HG03103 (cell line): ENCODE data around the gene TGFB3.
A peak's percentile ranks its signal among the peaks of the same experiment; 100 is the strongest.

Source experiments
- ATAC-seq: cut with Tn5 transposase; IDR thresholded peaks from one replicate; pipeline ENCODE4 v1.9.1; 2021; ENCODE audit warnings: low read depth; ENCODE audit not compliant: unreplicated experiment

The TGFB3 gene

DNA sequence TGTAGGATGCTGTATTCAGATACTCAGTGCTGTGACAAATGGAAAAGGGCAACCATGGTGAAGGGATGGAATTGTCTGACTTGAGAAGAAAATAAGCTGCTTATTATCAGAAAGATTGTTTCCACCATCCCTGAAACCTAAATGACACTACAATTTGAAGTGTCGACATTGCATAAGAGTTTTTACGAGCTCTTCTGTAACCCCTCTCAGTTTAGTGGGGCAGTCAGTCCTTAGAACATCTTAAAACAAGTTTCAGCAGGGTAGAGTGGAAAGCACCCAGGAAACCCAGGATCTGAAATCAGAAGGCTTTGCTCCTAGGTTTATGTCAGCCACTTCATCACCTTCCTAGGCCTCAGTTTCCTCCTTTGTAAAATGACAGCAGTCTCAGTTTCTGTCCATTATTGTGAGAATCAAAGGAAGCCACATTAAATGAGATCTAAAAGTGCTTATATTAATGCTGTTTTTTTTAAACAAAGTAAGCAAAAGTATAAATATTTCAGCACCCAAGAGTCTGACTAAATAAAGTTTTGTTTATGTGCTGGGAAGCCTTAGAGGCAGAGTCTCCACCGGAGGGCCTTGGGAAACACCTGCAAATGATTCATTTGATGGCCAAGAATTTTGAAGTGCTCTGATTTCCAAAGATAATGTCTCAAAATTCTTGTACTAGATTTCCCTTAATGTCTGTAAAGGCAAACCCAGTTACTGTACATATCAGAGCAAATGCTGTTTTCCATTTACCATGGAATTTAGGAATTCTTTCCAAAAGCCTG, 5.6 kb upstream of the TGFB3 start:
- no peak for ATAC-seq

DNA sequence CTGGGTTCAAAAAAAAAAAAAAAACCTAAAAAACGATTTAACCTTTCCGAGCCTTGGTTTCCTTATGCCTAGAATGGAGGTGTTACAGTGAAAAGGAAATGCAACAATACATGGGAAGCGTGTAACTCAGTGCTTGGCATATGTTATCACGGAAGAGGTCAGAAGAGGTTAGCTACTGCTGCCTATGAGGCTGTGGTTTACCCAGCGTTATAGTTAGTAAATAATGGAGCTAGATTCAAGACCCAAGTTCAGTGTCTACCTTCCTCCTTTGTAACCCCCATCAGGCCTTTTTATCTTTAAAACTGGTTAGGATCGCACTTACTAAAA, 4.6 kb upstream of the TGFB3 start:
- no peak for ATAC-seq

DNA sequence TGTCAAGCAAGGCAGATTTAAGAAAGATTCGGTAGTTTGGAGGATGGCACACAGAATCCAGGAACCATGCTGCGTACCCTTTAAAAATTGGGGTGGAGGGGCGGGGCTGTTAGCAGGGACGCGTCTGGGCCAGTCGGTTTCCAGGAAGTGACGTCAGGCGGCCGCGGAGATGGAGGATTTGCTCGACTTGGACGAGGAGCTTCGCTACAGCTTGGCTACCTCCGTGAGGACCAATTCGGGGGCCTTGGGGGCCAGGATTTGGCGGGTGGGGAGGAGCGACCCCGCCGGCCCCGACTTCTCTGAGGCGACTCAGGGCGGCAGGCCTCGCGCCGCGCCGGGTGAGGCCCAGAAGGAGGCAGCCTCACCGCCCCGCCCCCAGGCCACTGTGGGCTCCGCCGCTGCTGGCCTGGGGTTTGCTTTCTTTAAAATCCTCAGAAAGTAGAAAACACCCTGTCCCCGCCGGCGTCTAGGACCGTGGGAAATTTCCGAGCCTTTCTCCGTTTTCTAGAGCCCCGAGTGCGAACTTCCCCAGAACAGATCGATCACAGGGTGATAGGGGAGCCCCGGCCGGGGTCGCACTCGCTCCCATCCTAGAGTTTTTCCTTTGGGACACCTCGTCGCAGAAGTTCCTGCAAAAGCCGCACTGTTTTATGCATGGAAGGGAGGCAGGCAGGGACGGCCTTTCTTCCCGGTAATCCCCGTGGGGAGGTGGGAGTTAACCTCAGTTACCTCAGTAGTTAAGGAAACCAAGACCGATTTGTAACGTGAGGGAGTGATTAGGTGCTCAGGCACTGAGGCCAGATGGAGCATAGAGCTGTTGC, 4.0 kb upstream of the TGFB3 start, which contains the start of gene IFT43:
TSS of gene IFT43 (plus strand) at position 146 of the 821 bp plus-strand sequence. CDS start at position 170, 24 bp downstream.
- peak; percentile 56 for ATAC-seq

DNA sequence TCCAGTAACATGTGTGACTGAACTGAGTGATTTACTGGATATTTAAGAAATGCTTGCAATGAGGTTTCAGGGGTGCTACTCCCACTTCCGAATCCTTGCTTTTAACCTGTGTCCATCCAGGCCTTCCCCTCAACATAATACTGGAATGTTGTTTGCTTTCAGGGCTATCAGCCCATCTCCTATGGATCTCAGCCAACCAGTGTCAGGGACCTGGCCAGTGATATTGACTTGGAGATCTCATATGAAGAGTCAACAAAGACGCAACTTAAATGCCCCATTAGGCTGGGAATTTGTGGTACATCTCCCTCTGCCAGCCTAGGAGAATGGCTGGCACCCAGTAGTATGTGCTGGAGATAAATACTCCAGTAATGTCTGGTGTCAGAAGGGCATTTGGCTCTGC, 2.9 kb upstream of the TGFB3 start:
- no peak for ATAC-seq

DNA sequence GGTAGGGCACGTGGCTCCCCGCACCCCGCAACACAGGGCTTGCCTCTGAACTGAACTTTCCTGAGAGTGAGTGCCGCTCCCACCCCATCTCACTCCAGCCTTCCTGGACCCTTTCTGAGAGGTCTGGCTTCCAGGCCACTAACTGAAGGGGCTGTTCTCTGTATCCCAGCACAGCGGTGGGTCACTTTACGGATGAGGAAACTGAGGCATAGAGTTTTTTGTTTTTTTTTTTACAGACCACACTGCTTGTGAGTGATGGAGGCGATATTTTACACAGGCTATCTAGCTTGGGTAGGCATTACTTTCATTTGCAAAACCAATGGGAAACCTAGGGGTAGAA, 1.2 kb upstream of the TGFB3 start:
- no peak for ATAC-seq

DNA sequence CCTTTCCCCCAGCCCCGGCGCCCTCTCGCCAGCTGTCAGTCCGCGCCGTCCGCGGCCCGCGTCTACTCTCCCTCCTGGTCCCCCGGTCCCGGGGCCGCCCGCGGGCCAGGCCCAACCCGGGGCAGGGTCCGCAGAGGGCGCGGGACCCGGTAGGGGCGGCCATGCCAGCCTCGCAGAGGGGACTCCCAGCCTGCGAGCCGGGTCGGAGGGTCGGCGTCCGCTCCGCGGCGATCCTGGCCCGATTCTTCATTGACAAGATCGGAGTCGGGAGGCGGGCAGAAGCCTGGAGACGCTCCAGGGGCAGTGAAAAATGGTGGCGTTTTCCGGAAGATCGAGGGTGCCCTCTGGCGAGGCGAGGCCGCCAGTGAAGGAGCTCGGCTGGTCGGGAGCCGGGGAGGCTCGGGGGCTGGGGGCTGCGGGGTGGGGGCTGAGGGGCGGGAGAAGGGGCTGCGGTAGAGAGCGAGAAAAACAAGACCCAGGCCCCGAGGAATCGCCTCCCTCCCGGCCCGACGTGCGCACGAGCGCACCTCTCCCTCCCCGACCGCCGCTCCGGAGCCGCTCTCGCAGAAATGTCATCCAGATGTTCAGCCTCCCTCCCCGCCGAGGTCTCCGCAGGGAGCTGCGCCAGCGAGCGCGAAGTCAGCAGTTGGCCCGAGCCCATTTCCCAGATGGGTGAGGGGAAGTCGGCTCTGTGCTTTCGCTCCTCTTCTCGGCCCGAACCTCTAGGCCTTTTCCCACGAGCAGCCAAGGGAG, 647 bp upstream of the TGFB3 start:
- ATAC-seq = no peak

DNA sequence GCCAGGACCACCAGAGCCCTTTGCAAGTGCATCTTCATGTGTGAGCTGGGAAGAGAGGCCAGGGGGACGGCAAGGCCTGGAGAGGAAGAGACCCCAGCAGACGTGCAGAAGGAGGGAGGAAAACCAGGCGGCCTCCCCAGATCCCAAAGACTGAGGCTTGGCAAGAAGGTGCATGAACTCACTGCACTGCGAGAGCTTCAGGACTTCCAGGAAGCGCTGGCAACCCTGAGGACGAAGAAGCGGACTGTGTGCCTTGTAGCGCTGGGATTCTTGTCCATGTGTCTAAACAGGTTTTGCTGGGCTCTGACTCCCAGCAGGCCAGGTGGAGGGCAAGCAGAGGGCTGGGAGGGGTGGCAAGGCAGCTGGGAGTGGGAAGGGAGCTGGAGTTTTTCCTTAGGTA, 939 bp downstream of the TGFB3 start:
- ATAC-seq = no peak

DNA sequence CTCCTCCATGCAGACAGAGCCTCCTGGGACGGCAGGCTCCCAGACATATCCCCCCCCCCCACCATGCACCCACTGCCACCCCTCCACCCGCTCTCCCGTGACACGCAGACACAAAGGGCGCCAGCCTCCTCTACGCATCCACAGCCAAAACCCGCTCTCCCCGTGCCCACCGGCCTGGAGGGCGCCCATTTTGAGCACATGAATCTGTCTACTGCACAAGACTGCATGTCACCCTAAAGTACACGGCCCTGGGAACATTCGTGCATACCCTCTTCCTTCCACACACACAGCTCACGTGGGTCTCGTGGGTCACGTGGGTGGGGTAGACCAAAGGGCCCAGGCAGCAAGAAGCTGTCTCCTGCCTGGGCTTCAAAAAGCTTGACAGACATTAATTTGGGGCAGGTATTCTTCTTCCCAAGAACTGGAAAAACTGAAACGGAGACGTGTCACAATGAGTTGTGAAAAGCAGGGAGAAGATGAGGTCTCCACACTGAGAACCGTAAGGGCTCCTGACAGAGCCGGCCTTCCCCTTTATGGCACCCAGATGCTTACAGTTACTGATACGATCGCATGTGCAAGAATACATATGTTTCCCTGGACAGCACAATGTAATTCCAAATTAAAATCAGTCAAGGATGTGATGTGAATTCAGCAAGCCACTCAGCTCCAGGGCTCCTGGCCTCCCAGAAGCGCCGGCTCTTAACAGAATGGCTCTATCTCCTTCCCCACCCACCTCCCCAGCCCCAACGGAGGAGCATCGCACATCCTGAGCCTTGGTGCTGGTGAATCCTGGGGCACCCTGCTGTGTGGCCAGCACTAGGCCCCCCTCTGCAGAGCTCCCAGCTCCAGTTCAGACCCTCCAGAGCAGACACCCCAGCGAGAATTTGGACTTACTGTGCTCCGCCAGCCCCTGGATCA, 1.9 kb downstream of the TGFB3 start:
- no peak for ATAC-seq

DNA sequence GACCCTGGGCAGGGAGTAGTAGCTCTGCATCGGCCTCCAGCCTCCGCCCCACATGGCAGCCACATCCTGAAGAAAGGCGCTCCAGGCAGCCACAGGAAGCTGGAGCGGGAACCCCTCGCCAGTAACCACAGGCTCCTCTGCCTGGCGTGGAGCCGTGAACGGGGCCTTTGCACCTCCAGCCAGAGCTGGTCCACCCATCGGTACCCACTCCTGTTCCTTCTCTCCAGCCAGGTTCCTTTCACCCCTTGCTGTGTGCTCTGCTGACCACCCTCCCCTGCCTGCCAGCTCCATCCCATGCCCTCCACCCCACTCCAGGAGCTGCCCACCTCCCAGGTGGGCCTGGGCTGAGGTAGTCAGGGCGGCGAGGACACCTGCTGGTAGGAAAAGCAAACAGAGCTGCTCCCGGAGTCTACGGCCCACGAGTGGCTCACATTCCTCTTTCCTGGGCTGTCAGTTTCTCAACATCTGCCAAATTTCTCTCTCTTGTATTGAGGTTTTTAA, 2.7 kb downstream of the TGFB3 start:
- ATAC-seq = no peak

DNA sequence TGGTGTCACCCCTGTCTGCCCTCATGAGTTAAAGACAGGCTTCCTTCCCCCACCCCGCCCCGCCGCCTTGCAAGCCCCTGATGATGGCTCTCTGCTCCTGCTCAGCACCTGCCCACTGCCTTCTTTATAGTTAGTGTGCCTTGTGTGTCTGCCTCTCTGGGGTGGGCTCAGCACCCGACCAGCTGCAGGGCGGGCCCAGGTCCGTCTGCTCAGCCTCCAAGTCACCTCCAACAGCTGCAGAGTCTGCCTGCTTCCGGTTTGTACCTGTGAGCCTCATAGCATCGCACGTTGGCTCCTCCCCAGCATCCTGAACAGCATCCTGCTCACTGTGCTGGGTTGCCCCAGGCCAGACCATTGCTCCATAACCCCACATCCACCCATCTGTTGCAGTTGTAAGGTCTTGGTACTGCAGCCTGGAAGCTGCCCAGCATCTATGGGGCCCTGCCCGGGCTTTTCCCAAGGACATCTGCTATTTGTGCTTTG, 3.5 kb downstream of the TGFB3 start:
- no peak for ATAC-seq

DNA sequence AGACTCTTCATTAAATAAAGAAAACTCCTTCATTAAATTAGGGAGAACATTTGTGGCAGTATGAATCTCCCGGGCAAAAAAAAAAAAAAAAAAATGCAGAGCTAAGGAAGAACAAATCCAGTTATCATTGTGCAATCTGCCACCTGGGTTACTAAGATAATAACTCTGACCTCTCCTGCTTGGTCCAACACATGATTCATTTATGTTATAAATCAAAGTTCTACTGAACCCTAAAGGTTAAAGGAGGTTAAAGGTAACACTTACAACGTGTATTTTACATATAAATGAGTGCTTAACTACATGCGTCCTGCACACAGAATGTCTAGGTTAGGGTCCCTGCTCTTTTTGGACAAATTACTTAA, 4.2 kb downstream of the TGFB3 start:
- no peak for ATAC-seq

DNA sequence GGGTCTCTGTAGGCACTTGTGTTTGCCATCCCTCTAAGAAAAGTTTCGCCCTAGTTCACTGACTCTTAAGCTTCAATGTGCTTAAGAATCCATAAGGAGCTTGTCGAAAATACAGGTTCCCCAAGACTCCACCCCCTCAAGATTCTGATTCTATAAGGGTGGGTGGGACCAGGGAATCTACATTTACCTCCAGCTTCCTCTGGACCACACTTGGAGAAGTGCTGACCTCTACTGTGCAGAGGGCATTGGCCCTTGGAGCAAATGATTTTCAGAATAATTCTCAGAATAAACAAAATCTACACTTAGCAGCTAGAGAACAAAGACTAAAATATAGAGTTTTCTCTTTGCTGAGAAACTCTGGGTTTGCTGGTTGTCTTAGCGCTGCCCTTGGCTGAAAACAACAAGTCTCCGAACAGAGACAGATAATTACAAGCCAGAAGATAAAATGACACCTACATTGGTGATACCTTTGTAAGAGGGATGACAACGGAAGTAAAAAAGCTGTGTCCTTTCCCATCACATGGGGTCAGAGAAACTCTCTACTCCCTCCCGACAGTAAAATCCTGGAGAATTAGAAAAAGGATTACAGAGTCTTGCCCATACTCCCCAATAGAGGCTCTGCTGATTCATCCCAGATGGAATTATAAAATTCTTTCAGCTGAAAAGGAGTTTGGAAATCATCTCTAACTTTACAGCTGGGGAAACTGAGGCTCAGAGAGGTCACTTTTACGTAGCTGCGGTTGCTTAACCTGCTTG, 4.8 kb downstream of the TGFB3 start:
- no peak for ATAC-seq

DNA sequence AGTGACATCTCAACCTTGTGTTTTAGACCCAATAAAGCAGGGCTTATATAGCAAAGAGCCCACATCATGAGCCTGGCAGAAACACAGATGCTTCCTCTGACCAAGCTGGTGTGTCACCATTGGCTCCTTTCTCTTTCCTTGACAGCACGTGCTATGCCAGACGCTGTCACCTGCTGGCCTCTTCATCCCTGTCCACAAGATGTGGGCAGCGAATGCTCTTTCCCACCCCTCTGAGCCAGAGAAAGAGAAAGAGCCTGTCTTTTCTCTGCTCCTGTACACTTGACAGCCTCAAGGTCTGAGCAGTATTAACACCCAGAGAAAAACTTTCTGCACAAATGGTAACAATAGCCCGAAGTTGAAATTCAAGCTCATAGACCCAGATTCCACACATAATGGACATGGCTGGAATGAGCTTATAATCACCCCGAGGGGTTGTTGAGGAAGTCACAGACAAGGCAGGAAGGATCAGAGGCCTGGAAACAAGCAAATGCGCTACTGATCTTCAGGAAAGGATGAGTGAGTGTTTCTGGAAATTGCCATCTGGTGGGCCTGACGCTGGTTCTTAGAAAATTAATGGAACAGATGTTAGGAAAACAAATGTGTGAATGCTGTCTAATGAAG, 8.9 kb downstream of the TGFB3 start:
- ATAC-seq = no peak

DNA sequence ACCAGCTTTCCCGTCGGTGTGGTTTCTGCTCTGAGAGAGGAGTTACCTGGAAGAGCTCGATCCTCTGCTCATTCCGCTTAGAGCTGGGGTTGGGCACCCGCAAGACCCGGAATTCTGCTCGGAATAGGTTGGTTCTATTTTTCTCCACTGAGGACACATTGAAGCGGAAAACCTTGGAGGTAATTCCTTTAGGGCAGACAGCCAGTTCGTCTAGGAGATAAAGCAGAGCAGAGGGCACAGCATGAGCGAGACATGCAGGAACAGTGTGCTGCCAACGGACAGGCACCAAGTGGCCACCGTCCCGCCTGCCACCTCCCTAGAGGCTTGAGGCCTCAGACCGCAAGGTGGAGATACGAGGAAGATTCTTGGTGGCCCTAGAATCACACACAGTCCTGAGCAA, 10.3 kb downstream of the TGFB3 start:
- no peak for ATAC-seq

DNA sequence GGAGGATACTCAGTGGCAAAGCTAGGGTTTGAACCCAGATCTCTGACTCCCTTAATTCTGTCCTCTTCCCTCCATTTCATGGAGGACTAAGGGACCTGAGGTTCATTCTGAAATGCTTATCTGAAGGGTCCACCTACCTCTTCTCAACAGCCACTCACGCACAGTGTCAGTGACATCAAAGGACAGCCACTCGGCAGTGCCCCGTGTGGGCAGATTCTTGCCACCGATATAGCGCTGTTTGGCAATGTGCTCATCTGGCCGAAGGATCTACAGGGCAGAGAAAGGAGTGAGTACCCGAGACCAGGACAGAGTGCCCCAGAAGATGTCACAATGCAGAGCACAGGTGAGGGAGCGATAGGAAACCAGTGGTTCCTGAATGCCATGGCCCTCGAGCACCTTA, 10.8 kb downstream of the TGFB3 start:
- no peak for ATAC-seq

DNA sequence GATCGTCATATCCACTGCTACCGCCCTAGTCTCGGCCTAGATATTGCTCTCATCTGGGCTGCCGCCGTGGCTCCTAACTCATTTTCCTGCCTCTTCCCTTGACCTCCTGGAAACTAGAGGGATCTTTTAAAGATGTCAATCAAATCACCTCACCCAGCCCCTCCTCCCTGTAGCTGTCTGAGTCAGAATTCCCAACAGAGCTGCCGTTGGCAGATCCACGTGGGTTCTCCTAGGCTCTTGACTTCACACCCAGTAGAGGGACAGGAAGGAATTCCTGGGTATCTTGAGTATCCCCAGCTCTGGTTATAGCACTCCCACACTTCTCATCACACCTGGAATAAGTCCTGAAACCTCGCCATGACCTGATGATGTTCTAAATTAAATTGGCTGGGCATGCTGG, 11.9 kb downstream of the TGFB3 start:
- no peak for ATAC-seq

DNA sequence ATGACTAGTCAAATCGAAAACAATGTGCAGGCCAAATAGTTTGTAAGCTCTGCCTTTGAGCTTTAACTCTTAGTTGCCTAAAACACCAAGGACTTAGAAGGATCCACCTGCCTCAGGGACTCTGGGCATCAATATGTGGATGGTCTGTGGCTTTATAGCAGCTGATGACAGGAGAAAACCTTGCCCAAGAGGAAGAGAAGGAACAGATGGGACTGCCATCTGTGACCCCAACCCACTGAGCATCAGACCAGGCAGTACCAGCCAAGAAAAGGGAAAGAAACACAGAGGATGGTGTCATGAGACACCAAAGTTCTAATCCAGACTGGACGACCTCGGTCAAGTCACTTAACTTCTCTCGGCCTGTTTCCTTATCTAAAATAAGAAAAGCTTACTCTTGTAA, 12.7 kb downstream of the TGFB3 start:
- no peak for ATAC-seq

DNA sequence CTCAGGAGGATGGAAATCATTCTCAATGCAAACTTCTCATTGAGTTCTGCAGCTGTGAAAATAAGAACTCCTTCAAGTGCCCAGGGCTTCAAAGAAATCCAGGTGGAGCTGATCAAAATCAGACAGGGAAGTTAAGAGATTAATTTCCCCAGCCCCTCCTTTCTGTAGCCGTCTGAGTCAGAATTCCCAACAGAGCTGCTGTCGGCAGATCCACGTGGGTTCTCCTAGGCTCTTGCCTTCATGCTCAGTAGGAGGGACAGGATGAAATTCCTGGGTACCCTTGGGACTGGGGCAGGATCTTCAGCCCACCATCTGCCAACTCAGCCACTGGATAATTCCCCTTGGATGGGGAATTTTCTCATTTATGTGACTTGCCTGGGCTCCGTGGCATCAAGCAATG, 13.3 kb downstream of the TGFB3 start:
- no peak for ATAC-seq

DNA sequence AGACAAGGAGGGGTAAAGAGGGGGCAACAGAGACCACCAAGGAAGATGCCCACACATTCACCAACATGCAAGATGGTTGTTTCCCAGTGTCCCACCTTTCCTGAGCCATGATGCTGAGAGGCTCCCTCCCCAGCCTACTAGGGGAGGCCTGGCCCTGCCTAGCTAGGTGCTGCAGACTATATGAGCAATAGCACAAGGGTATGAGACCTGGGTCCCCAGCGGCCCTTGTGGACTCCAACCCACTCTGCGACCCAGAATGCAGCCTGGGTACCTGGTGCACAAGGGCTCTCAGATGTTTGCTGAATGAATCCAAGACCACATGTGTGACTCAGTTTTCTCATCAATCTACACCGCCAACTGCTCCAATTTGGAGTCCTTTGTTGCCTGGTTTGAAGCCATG, 13.9 kb downstream of the TGFB3 start:
- ATAC-seq = no peak
